ENCODE data around the gene USPL1.

Gene USPL1

DNA sequence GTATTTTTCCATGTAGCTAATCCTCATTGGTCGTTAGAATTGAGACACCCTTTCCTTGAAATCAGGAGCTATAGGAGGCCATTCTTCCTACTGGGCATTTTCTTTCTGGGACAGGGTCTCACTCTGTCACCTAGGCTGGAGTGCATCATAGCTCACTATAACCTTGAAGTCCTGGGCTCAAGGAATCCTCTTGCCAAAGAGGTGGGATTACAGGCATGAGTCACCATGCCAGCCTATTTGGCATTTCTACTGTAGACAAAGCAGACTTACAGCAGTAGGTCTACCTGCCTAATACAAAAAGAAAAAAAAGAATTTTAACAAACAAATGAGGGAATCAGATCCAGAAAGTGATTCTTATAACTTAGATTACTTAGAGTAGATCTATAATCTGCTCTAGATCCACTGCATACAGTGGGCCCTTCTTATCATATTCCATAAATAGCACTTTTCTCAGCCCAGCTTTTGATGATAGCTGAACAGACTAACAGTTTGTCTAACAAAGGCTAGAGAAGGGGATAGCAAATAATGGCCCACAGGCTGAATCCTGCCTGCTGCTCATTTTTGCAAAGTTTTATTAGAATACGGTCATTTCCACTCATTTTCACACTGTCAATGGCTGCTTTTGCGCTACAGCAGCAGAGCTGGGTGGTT, 36.7 kb upstream of the USPL1 start:
- DNase-seq (ENCODE audit: low read depth), result no peak
- no peak overlapping the region for H3K4me3 ChIP-seq (ENCODE audit: low read depth, low read length)
- no peak for TF ChIP-seq CTCF (IDR thresholded peaks at IDR 0.05; ENCODE audit: control insufficient read depth, extremely low read depth, insufficient read depth)

DNA sequence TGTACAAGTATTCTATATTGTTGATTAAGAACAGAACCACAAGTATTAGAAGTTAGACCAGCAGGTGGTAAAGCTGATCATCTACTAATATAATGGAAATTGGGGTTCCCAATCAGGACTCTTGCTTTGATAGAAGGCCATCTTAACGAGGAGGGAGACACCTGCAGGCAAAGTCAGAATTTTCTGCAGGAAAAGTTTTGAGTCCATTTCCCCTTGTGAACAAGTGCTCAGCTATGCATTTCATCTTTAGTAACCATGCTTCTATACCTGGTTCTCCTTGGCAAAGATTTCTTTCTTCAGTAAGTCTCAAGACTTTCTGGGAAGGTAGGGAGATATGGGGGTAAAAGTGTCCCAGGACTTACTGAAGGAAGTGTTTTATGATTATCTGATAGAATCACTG, 36.1 kb upstream of the USPL1 start:
- no peak for DNase-seq (ENCODE audit: low read depth)
- peak; percentile 30 for TF ChIP-seq CTCF (IDR thresholded peaks at IDR 0.05; ENCODE audit: control insufficient read depth, extremely low read depth, insufficient read depth)
- H3K4me3 ChIP-seq (ENCODE audit: low read depth, low read length), result no peak overlapping the region

DNA sequence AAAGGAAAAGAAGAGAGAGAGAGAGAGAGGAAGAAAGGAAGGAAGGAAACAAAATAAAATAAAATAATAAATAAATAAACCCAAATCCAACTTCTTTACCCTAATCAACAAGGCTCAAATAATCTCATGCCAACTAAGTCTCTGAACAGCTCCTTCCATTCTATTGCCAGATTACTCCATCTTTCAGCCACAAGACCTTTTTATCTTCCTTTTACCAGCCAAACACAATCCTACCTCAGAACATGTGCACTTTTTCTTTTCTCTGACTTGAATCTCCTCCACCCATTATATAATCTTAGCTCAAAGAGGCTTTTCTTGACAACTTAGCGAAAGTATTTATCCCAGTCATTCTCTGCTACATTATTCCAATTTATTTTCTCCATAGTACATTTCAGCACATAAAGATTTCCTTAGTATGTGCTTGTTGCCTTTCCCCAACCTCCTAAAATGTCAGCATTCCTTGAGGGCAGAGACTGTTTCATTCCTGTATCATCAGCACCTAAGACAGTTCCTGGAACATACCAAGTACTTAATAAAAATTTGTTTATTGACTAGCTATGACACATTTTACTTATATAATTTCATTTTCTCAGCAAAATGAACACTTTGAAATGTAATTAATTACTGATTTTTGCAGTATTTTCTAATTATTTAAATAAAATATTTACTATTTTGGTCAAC, 33.5 kb upstream of the USPL1 start:
- H3K4me3 ChIP-seq (ENCODE audit: low read depth, low read length), result no peak overlapping the region
- TF ChIP-seq CTCF (IDR thresholded peaks at IDR 0.05; ENCODE audit: control insufficient read depth, extremely low read depth, insufficient read depth), result no peak
- DNase-seq (ENCODE audit: low read depth), result no peak

- H3K4me3 ChIP-seq (ENCODE audit: low read depth, low read length), result no peak overlapping the region
- DNase-seq (ENCODE audit: low read depth), result no peak
- TF ChIP-seq CTCF (IDR thresholded peaks at IDR 0.05; ENCODE audit: control insufficient read depth, extremely low read depth, insufficient read depth), result no peak
Observed at GRCh38 chr13:30585748-30586262, 31.9 kb upstream of the USPL1 start.

DNA sequence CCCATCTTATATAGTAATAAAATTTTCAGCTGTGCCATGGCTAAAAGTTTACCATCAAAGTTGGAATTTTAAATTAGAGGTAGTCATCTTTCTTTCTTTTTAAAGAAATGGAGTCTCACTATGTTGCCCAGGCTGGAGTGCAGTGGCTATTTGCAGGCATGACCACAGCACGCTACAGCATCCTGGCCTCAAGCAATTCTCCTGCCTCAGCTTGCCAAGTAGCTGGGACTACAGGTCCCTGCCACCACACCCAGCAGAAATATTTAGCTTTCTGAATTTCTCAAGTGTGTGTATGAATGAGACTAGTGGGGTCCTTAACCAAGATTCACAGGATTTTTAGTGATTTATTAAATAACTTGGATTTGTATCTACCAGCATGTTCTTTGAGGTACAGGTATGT, 30.5 kb upstream of the USPL1 start:
- H3K4me3 ChIP-seq (ENCODE audit: low read depth, low read length), result no peak overlapping the region
- no peak for TF ChIP-seq CTCF (IDR thresholded peaks at IDR 0.05; ENCODE audit: control insufficient read depth, extremely low read depth, insufficient read depth)
- DNase-seq (ENCODE audit: low read depth), result no peak

DNA sequence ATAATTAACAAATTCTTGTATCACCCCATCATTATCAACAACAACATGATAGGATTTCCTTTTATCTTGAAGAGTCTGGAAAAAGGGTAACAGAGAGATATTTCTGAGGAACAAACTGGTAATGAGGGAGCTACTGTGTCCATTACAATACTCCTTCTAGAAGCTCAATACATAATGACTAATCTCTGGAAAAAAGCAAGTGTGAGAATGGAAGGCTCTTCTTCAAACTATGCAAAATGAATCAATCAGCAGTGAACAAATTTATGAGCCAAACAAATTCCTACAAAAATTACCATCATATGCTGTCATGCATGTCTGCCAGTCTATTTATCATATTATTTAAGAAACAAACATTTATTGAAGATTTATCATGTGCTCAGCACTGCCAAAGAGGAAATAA, 30.0 kb upstream of the USPL1 start:
- DNase-seq (ENCODE audit: low read depth), result no peak
- TF ChIP-seq CTCF (IDR thresholded peaks at IDR 0.05; ENCODE audit: control insufficient read depth, extremely low read depth, insufficient read depth), result no peak

More for the DNA sequence above, 30.0 kb upstream of the USPL1 start:
- H3K4me3 ChIP-seq (ENCODE audit: low read depth, low read length), result no peak overlapping the region

Measured in LNCaP clone FGC (cell line).